Measurements from ENCODE around the gene PLEKHN1. TPM values are rescaled to one million over a fixed set of nuclear protein-coding genes. Genes with fewer than 3 reads are reported as not detected.
"Not testable (repeated sequence)": the region's sequence is repeated elsewhere in the genome, so short reads cannot be mapped to it uniquely, and the experiment has no call there.

Gene PLEKHN1
- total RNA-seq, 1 donor: 1.7 TPM

- no peak within 1 kb of the TSS for H3K4me3 ChIP-seq (ENCODE audit: low read depth, low read length)
- DNase-seq (ENCODE audit: low read depth): no peak
- TF ChIP-seq CTCF (IDR thresholded peaks at IDR 0.05; ENCODE audit: insufficient read depth, low read depth, low read length): no peak
Observed at GRCh38 chr1:981955-982558, 15.8 kb downstream of the PLEKHN1 start, which contains the start of gene PERM1. Gene PERM1 (minus strand): TSS chr1:982093. CDS start chr1:981029, 1,064 bp downstream.

DNA sequence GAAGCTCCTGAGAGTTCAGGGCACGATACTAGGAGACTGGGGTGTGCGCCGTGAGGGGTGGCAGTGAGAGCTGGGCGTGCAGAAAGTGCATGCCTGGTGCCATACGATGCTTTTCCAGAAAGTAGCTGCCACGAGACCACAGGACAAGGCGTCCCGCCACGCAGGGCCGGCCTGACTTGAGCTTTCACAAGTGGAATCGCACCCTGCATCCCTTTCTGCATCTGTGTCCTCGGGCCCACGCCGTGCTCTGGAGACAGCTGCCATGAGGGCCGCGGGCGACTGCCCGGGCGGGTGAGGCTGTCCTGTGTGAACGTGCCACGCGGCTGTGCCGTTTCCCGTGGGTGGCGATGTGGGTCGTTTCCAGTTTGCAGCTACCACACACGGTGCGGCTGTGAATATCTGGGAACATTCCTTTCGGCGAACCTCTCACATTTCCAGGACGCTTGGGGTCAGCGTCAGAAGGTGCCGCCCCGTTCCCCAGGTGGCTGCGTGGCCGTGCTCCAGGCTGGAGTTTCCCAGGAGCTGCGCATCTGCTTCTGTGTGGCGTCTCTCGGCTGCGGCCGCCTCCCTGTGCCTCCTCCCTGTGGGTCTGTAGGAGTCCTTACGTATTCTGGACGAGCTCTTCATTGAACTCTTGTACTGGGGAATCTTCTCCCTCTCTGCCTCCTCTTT is 16.6 kb downstream of the PLEKHN1 start:
- H3K4me3 ChIP-seq (ENCODE audit: low read depth, low read length): no peak overlapping the region
- DNase-seq (ENCODE audit: low read depth): no peak
- TF ChIP-seq CTCF (IDR thresholded peaks at IDR 0.05; ENCODE audit: insufficient read depth, low read depth, low read length): no peak

GRCh38 chr1:983798-984475 is 17.7 kb downstream of the PLEKHN1 start:
- peak overlapping the region; percentile 34 for H3K4me3 ChIP-seq (ENCODE audit: low read depth, low read length)
- peak; percentile 72 for TF ChIP-seq CTCF (IDR thresholded peaks at IDR 0.05; ENCODE audit: insufficient read depth, low read depth, low read length)
- DNase-seq (ENCODE audit: low read depth): no peak

- DNase-seq (ENCODE audit: low read depth): no peak
- TF ChIP-seq CTCF (IDR thresholded peaks at IDR 0.05; ENCODE audit: insufficient read depth, low read depth, low read length): no peak
- peak overlapping the region; percentile 34 for H3K4me3 ChIP-seq (ENCODE audit: low read depth, low read length)
Observed at GRCh38 chr1:984476-984814, 18.2 kb downstream of the PLEKHN1 start.

DNA sequence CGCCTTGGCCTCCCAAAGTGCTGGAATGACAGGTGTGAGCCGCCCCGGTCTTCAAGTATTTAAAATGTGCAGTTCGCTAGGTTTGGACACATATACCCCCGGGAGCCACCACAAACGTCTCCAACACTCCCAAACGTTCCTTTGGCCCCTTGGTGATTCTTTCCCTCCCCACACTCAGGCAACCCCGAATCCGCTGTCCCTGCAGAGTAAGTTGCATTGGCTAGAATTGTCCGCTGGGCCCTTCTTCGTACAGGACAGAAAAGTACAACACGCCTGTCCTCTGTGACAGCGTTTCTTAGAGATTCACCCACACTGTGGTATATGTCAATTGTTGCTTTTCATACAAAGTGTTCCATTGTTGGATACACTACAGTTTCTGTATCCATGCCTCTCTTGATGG is 18.8 kb downstream of the PLEKHN1 start:
- H3K4me3 ChIP-seq (ENCODE audit: low read depth, low read length): no peak overlapping the region
- TF ChIP-seq CTCF (IDR thresholded peaks at IDR 0.05; ENCODE audit: insufficient read depth, low read depth, low read length): no peak
- no peak for DNase-seq (ENCODE audit: low read depth)

- not testable (repeated sequence) for DNase-seq (ENCODE audit: low read depth); H3K4me3 ChIP-seq (ENCODE audit: low read depth, low read length)
Observed at GRCh38 chr1:988061-988460, 21.8 kb downstream of the PLEKHN1 start.

- H3K4me3 ChIP-seq (ENCODE audit: low read depth, low read length); DNase-seq (ENCODE audit: low read depth): not testable (repeated sequence)
Observed at GRCh38 chr1:991275-991674, 25.0 kb downstream of the PLEKHN1 start.

Measured in fibroblast of villous mesenchyme (primary cell).